ENCODE results near the gene RAB24. TPM values are rescaled to one million over a fixed set of nuclear protein-coding genes. Genes with fewer than 3 reads are reported as not detected.

RAB24 gene
- total RNA-seq, 1 donor from 2014 or later = 30.0 TPM

DNA sequence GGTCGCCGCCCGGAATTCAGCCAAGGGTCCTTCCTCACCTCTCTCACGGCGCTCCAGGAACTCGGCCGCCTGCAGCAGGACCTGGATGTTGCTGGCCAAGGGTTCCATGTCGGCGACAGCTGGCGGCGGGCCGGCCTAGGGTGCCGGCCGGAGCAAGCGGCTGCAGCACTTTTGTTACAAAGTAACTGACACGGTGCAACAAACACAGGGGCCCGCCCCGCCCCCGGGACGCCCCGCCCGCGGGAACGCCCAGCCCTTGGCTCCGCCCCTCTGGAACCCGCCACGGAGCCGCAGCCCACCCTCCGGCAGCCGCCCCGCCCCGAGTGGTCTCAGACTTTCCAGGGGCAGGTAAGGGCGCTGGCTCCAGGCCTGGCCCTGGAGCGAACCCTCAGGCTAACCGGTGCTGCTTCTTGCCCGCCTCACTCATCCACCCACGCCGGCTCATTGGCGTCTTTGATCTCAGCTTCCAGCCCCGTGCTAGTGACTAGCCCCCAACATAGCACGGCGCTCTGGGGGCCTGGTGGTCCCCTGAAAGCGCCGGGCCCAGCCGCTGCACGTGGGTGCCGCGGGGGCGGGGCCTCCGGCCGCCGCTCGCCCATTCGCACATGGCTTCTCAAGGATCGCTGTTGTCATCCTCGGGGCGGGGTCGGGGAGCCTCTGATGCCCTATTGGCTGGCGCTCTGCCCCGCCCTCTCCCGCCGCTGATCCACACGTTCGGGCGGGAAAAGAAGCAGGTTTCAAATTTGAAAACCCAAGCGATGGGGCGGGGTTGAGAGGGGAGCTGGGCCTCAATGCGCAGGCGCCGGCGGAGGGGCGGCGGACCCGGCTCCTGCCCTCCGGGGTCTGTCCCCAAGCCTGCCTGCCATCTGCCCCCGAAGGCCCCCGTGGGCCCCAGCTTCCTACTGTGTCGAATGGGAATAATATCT is 8.5 kb upstream of the RAB24 start, which contains the start of gene MXD3:
TSS of gene MXD3 (minus strand) at position 176 of the 926 bp plus-strand sequence. CDS start at position 108, 68 bp downstream.
- TF ChIP-seq, protein P1, sequence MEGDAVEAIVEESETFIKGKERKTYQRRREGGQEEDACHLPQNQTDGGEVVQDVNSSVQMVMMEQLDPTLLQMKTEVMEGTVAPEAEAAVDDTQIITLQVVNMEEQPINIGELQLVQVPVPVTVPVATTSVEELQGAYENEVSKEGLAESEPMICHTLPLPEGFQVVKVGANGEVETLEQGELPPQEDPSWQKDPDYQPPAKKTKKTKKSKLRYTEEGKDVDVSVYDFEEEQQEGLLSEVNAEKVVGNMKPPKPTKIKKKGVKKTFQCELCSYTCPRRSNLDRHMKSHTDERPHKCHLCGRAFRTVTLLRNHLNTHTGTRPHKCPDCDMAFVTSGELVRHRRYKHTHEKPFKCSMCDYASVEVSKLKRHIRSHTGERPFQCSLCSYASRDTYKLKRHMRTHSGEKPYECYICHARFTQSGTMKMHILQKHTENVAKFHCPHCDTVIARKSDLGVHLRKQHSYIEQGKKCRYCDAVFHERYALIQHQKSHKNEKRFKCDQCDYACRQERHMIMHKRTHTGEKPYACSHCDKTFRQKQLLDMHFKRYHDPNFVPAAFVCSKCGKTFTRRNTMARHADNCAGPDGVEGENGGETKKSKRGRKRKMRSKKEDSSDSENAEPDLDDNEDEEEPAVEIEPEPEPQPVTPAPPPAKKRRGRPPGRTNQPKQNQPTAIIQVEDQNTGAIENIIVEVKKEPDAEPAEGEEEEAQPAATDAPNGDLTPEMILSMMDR (IDR thresholded peaks at IDR 0.05; ENCODE audit: unreplicated experiment) = no peak
- H3K9me3 Mint-ChIP-seq (ENCODE audit: low read depth) = no peaks in the 10 kb centered on the region

DNA sequence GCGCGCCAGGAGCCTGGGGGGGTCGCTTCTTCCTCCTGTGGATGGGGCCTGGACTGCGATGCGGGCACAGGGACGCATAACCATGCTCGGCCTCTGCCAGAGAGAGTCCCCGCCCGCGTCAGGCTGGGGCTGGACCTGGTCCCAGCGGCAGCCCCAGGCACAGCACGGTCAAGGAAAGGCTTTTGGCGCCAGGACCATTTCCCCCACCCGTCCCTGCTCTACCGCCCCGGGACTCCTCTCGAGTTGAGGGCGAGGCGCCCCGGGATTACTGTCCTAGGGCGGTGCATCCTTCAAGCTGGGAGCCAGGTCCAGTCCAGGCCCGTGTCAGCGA is 7.8 kb upstream of the RAB24 start:
- H3K36me3 Mint-ChIP-seq (ENCODE audit: insufficient read depth) = peaks cover 3% of the 10 kb centered on the region
- no peak for DNase-seq (ENCODE audit: low spot score, unreplicated experiment)
- H3K4me1 Mint-ChIP-seq (ENCODE audit: low read depth) = peaks cover 12% of the 10 kb centered on the region
- no peaks in the 10 kb centered on the region for H3K9me3 Mint-ChIP-seq (ENCODE audit: low read depth)
- H3K27me3 Mint-ChIP-seq = no peaks in the 10 kb centered on the region
- TF ChIP-seq, protein P1 (IDR thresholded peaks at IDR 0.05; ENCODE audit: unreplicated experiment) = no peak
- peak overlapping the region; percentile 56 for H3K27ac Mint-ChIP-seq
- H3K4me3 Mint-ChIP-seq (ENCODE audit: low read depth) = peak overlapping the region; percentile 76

More for the DNA sequence above, 8.5 kb upstream of the RAB24 start, which contains the start of gene MXD3:
- peak within 1 kb of the TSS; percentile 80 for H3K4me3 Mint-ChIP-seq (ENCODE audit: low read depth)
- peak; percentile 89 for DNase-seq (ENCODE audit: low spot score, unreplicated experiment)
- peak within 1 kb of the TSS; percentile 84 for H3K27ac Mint-ChIP-seq
- H3K36me3 Mint-ChIP-seq (ENCODE audit: insufficient read depth) = peaks cover 1% of the 10 kb centered on the region
- H3K4me1 Mint-ChIP-seq (ENCODE audit: low read depth) = peaks cover 12% of the 10 kb centered on the region
- no peaks in the 10 kb centered on the region for H3K27me3 Mint-ChIP-seq

DNA sequence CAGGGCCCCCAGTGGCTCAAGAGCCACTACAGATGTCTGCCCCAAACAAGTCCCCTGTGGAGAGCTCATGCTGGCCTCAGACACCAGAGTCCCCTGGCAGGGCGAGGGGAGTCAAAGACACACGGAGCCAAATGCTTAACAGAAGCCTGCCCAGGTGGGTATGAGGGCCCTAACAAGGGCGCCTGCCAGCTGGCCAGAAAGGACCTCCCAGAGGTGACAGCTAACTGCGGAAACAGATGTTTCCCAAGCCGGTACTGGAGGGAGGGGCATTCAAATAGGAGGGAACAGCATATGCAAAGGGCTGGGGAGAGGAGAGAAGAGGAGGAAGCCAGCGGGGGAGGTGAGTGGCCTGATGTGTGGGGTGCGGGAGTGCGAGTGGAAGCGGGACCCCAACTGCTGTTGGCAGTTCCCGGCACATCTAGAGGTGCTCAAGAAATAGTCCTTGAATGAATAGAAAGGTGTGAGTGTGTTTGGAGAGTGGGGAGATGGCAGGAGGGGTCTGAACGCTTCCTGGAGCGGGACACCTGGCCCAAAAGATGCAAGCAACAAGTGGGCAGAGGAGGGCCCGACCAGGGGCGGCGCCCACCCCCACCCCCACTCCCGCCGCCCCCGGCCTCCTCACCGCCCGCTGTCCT is 7.4 kb upstream of the RAB24 start:
- DNase-seq (ENCODE audit: low spot score, unreplicated experiment) = no peak
- no peak overlapping the region for H3K27ac Mint-ChIP-seq
- TF ChIP-seq, protein P1 (IDR thresholded peaks at IDR 0.05; ENCODE audit: unreplicated experiment) = no peak

DNA sequence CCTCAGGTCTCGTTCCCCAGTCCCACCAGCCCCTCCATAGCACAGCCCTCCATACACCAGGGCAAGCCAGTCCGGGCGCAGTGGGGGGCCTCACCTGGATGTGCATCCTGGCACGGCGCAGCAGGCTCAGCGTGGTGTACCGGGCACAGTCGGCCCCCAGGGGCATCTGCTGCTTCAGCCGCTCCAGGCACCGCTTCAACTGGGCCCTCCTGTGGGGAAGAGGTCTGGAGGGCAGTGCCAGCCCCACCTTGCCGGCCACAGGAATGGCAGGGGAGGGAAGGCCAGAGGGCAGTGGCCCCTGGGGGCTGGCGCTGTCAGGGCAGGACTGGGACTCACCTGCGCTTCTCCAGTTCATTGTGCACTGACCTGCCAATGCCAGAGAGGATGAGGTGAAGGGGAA is 6.8 kb upstream of the RAB24 start:
- DNase-seq (ENCODE audit: low spot score, unreplicated experiment) = no peak
- TF ChIP-seq, protein P1 (IDR thresholded peaks at IDR 0.05; ENCODE audit: unreplicated experiment) = no peak
- Mint-ChIP-seq H3K27me3 (no peaks in the 10 kb centered on the region), H3K27ac (no peak overlapping the region), H3K4me3 (ENCODE audit: low read depth) (peak overlapping the region; percentile 80), H3K4me1 (ENCODE audit: low read depth) (peaks cover 12% of the 10 kb centered on the region), H3K36me3 (ENCODE audit: insufficient read depth) (peaks cover 4% of the 10 kb centered on the region), H3K9me3 (ENCODE audit: low read depth) (no peaks in the 10 kb centered on the region)

More for the DNA sequence above, 7.4 kb upstream of the RAB24 start:
- H3K27me3 Mint-ChIP-seq = no peaks in the 10 kb centered on the region
- H3K4me1 Mint-ChIP-seq (ENCODE audit: low read depth) = peaks cover 12% of the 10 kb centered on the region
- peak overlapping the region; percentile 80 for H3K4me3 Mint-ChIP-seq (ENCODE audit: low read depth)
- H3K36me3 Mint-ChIP-seq (ENCODE audit: insufficient read depth) = peaks cover 3% of the 10 kb centered on the region
- no peaks in the 10 kb centered on the region for H3K9me3 Mint-ChIP-seq (ENCODE audit: low read depth)

All from progenitor cell of endocrine pancreas (in vitro differentiated cells).